NB4 (cell line): ENCODE results near the gene DNMT1.

Source experiments
- CTCF ChIP-seq: IDR thresholded peaks from one replicate; pipeline ENCODE4 v1.5.1; 2012; ENCODE audit warnings: low read depth, low read length
- MYC ChIP-seq: IDR thresholded peaks from 2 replicates; pipeline ENCODE4 v1.6.1; 2011; ENCODE audit warnings: low read depth, low read length
- POLR2A ChIP-seq: IDR thresholded peaks from 2 replicates; pipeline ENCODE4 v1.6.1; 2011; ENCODE audit warnings: mild to moderate bottlenecking; ENCODE audit not compliant: insufficient read length; ENCODE audit errors: extremely low read depth

DNA sequence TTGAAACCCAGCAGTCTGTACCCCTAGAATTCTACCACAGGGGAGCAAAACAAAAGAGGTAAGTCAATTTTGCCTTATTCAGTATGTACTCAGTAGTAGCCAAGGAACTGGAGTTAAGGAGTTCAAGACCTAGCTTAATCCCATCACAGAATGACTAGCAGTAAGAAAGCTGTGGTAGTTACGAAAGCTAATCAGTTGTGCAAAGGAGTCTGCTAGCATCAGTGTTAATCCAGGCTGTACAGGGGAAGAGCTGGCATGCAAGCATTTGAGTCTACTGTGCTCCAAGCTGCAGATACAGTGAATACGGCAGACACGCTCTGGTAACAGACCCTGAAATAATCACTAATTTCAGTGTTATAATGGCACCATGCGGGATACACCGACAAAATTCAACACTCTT, 4.7 kb downstream of the DNMT1 start:
- TF ChIP-seq CTCF: no peak
- no peak for TF ChIP-seq POLR2A
- no peak for TF ChIP-seq MYC
